ENCODE data around the gene SENP3.
A peak's percentile ranks its signal among the peaks of the same experiment; 100 is the strongest.
"Not testable (repeated sequence)": the region's sequence is repeated elsewhere in the genome, so short reads cannot be mapped to it uniquely, and the experiment has no call there.

SENP3 gene

DNA sequence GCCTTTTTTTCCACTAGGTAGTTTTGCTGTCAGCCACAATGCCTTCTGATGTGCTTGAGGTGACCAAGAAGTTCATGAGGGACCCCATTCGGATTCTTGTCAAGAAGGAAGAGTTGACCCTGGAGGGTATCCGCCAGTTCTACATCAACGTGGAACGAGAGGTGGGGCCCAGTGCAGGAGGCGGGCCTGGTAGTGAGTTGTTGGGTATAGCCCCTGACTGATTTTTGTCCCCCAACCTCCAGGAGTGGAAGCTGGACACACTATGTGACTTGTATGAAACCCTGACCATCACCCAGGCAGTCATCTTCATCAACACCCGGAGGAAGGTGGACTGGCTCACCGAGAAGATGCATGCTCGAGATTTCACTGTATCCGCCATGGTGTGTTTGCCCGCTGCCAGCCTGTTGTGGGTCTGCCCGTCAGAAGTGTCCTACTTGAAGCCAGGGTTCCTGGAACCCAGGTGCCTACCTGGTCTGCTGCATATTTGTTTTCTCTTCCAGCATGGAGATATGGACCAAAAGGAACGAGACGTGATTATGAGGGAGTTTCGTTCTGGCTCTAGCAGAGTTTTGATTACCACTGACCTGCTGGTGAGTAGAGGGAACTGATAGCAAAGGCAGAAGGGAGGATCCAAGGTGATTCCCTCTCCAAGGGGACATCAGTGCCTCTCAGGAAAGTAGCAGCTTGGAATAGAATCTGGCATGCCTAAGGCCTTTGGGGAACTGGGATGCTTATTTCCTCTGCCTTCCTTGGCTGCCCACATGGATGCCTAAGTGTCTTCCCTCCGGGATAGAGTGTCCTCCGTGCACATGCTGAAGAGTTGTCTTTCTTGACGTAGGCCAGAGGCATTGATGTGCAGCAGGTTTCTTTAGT is 15.8 kb downstream of the SENP3 start:
- DNase-seq, result no peak

DNA sequence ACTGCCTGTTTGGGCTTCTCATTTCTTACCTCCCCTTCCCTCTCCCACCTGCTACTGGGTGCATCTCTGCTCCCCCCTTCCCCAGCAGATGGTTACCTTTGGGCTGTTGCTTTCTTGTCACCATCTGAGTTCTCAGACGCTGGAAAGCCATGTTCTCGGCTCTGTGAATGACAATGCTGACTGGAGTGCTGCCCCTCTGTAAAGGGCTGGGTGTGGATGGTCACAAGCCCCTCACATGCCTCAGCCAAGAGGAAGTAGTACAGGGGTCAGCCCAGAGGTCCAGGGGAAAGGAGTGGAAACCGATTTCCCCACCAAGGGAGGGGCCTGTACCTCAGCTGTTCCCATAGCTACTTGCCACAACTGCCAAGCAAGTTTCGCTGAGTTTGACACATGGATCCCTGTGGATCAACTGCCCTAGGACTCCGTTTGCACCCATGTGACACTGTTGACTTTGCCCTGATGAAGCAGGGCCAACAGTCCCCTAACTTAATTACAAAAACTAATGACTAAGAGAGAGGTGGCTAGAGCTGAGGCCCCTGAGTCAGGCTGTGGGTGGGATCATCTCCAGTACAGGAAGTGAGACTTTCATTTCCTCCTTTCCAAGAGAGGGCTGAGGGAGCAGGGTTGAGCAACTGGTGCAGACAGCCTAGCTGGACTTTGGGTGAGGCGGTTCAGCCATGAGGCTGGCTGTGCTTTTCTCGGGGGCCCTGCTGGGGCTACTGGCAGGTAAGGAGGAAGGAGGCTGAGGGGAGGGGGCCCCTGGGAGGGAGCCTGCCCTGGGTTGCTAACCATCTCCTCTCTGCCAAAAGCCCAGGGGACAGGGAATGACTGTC is 17.5 kb downstream of the SENP3 start, which contains the start of gene CD68:
TSS of gene CD68 (plus strand) at position 638 of the 833 bp plus-strand sequence. CDS start at position 678, 40 bp downstream.
- DNase-seq, result peak; percentile 63

DNA sequence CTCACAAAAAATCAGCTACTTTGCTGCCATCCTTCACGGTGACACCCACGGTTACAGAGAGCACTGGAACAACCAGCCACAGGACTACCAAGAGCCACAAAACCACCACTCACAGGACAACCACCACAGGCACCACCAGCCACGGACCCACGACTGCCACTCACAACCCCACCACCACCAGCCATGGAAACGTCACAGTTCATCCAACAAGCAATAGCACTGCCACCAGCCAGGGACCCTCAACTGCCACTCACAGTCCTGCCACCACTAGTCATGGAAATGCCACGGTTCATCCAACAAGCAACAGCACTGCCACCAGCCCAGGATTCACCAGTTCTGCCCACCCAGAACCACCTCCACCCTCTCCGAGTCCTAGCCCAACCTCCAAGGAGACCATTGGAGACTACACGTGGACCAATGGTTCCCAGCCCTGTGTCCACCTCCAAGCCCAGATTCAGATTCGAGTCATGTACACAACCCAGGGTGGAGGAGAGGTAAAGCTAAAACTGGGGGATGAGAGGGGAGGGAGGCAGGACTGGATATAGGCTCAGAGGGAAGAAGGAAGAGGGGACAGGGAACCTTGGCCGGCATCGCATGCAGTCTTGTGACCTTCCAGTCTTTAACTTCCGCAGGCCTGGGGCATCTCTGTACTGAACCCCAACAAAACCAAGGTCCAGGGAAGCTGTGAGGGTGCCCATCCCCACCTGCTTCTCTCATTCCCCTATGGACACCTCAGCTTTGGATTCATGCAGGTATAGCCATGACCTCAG is 18.3 kb downstream of the SENP3 start:
- DNase-seq, result no peak

DNA sequence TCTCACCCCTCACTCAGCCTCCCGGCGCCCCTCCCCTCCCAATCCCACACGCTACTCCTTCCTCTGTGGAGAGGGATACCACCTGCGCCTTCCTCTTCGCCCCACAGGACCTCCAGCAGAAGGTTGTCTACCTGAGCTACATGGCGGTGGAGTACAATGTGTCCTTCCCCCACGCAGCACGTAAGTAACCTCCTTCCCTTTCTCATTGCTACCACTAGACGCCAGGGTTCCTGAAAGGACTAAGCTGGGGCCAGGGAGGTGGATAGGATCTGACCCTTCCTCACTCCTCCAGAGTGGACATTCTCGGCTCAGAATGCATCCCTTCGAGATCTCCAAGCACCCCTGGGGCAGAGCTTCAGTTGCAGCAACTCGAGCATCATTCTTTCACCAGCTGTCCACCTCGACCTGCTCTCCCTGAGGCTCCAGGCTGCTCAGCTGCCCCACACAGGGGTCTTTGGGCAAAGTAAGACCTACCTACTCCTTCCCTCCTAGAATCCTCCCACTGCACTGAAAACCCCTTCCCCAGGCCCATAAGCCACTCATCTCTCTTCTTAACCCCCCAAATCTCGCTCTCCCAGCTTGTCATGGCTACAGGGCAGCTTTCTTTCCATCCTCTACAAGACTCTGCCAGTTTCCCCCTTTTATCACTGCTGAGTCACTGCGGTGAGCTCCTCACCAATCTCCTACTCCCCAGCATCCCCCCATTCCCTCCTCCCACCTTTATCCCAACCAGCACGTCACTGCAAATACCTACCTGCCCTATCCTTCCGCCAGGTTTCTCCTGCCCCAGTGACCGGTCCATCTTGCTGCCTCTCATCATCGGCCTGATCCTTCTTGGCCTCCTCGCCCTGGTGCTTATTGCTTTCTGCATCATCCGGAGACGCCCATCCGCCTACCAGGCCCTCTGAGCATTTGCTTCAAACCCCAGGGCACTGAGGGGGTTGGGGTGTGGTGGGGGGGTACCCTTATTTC is 19.2 kb downstream of the SENP3 start:
- DNase-seq, result no peak

DNA sequence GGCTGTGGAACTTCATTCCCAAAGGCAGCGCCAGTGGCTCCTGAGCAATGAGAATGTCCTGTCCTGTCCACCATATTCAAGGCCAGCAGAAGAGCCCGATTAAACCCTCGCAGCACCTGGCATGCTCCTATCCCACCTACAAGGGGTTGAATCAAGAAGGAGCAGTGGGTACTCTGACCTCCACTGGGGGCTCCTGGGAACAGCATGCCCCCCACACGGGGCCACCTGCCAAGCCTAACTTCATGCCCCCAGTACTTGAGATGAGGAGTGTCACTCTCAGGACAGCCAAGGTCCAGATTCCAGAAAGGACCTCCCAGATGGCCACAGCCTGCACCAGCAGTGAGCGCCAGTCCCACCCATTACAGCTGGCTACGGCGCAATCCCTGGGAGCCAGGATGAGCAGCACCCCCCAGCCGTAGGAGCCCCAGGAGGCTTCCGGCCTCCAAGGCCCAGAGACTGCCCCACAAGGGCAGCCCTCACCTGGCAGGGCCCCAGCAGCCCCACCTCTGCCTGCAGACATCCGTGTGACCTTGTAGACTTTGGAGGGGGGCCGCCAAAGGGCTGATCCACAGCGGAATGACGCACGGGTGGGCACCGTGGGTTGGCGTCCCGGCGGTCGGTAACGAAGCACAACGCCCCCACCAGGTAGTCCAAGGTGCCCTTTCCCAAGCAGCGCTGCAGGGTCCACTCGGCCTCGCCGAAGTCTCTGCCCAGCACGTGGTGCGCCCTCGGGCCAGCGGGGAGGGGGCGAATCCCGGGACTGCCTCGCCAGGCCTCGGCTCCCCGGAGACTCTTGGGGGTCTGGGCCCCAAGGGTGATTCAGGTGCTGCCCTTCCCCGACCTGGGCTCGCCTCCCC is 20.9 kb downstream of the SENP3 start:
- no peak for DNase-seq

DNA sequence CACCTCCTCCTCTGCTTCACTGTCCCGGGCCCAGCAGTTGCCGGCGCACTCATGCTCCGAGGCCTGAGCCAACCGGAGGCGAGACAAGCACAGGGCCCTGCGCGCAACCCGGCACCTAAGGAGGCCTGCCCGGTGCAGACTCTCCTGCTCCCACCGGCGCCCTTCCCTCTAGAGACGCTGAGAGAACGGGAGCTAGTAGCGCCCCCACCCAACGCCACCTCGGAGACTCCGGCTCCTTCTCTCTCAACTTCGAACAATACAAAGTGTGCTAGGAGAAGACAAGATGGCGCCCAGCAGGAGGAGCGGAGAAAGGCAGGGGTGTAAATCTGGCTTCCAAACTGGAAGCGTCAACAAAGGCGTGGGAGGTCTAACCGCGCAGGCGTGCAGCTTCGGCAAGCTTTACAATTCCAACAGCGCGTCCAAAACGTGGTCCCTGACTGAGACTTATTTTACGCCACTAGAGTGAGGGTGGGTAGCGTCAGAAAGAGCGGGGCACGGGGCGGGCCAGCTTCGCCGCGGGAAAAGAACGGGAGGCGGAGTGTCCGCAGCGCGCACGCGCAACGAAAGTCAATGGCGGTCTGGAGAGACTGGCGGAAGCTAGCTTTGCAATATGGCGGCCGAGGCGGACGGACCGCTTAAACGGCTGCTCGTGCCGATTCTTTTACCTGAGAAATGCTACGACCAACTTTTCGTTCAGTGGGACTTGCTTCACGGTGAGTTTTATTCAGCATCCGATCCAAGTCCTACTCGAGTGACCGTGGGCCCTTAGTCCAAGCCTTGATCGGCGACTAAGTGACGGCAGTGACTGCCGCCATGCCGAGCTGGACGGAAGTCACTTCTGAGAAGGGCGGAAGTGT is 21.8 kb downstream of the SENP3 start, which contains the start of gene MPDU1:
TSS of gene MPDU1 (plus strand) at position 600 of the 857 bp plus-strand sequence. CDS start at position 611, 11 bp downstream.
- DNase-seq, result peak; percentile 99

DNA sequence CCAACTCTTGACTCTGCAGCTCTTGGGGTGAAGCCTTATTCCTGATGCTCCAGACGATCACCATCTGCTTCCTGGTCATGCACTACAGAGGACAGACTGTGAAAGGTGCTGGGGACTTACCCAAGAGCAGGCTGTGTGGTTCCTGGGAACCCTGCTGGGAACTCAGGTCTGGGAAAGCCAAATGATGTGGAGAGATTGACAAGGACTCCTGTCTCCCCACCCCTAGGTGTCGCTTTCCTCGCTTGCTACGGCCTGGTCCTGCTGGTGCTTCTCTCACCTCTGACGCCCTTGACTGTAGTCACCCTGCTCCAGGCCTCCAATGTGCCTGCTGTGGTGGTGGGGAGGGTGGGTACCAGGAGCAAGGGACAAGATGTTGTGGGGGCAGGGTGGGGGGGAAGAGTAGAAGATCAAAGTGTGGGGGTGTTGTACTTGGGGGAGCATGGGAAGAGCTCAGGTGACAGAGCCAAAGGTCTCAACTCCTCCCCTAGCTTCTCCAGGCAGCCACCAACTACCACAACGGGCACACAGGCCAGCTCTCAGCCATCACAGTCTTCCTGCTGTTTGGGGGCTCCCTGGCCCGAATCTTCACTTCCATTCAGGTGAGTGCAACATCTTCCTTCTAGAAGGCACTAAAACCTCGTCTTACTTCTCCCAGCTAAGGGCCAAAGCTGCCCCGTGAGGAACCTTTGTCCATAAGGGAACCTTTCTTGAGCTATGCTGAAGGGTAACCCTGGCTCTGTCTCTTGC is 25.1 kb downstream of the SENP3 start:
- no peak for DNase-seq

DNA sequence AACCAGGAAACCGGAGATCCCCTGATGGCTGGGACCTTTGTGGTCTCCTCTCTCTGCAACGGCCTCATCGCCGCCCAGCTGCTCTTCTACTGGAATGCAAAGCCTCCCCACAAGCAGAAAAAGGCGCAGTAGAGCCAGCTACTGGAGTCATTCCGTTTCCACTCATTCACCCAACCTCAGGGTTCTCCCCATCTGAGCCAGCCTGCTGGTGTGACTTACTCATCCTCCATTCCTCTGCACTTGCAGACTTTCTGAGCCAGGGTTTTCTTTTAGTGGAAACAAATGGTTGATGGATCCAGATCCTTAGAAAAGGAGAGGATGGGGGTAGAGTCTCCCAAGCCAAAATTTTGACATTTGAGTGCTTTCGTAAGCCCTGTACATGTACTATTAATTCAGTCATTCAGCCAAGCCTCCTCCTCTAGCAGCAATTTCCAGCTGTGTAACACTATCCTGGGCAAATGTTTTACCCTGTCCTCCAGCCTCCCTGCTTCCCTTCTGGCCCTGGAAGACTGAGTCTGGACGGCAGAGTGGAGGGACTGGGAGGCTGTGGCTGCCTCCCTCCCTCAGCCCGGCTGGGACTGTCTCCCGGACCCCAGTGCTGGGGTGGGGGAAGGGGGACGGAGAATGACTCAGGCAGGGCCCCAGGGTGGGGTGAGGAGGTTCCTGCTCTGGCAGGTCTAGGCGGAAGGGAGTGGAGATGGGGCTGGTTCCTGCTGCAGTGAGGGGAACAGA is 25.9 kb downstream of the SENP3 start:
- no peak for DNase-seq

DNA sequence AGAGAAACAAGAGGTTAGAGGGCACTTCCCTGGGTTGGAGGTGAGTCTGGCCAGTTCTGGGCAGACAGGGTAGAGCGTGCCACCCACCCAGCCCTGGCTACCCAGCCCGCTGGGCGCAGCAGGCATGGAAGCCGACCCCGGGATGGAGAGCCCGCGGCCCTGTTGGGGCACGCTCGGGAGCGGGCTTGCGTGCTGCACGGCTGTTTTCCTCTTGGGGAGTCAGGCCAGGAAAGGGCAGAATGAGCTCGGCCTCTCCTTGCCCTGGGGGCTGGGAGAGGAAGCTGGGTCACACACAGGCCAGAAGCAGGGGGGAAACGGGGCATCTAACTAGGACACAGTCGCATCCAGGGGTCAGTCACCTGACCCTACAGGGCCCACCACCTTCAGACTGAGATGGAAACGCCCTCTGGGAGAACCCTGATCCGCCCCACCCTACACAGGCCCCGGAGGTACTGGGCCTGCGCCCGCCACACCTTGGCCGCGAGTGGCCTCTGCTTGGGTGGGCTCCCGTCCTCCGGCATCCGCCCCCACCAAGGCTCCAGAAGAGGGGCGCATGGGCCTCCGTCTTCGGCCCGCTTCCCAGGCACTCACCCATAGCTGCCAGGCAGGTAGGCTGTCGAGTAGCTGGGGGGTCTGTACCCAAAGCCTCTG is 27.0 kb downstream of the SENP3 start:
- no peak for DNase-seq

DNA sequence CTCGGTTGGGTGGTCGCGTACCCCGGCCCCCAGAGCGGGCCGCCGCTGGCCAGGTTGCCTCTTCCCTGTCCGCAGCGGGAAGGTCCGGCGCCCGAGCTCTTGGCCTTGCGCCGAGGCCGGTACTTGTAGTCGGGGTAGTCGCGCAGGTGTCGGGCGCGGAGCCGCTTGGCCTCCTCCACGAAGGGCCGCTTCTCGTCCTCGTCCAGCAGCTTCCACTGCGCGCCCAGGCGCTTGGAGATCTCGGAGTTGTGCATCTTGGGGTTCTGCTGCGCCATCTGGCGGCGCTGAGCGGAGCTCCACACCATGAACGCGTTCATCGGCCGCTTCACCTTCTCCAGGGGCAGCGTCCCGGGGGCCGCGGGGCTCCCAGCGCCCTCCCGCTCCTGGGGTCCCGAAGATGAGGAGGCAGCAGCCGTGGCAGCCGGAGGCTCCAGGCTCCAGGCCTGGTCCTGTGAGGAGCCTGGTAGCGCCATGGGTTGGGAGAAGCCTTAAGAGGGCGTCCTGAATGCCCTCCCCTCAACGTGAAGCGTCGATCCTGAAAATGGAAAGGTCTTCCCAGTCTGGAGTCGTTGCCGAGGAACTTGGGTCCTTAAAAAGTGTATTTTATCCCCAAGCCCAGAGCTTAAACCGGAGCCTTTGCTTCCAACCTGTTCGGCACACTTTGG is 27.6 kb downstream of the SENP3 start:
- DNase-seq, result peak; percentile 82

DNA sequence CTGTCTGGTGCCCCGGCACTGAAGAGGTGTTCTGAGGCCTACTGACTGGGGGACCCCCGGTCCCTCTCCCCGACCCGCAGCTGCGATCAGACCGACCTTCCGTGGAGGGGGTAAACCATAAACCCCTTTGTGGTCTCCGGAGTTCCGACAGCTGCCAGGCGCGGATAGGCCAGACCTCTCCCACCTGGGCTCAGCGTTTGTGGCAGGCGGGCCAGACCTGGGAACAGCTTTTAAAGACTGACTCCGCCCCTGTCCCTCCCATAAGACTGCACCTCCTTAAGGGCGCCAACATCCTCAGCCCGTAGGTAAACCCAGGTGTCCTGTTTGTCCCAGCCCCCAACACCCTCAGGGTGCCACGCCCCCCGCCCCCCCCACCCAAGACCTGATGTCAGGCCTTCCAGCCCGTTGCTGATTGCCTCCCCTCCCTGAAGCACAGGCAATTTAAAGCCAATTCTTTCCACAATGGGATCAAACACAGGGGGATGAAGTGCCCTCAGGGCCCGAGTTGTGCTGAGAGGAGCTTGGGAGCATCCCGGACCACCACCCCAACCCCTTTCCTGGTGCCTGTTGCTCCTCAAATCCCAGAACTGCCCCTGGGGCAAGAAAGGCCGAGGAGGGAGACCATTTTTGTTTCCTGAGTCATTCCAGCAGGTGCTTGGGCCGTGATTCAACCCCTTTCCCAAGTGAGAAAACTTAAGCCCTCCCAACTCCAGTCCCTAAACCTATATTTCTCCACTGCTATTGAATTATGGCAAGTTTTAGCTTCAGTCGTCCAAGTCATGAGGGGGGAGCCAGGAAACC is 28.4 kb downstream of the SENP3 start, which contains the start of gene SOX15:
TSS of gene SOX15 (minus strand) at position 204 of the 801 bp plus-strand sequence. CDS start 418 bp downstream, outside the sequence.
- DNase-seq, result no peak

DNA sequence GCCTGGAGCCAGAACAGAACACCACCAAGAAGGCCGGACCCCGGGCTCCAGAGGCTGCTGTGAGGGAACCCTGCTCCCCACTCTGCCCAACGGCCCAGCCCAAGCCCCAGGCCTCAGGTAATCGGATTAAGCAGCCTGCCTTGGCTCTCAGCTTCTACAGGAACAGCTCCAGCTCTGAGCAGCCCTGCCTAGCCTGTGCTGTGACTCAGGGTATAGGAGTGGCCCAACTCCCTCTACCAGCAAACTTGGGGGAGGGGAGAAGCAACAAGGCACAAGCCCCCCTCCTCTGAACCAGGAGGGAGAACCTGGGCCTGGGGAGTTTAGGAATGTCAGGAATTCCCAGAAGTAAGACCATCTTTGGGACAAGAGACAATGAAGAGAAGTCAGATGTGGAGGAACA is 29.0 kb downstream of the SENP3 start:
- DNase-seq, result no peak

DNA sequence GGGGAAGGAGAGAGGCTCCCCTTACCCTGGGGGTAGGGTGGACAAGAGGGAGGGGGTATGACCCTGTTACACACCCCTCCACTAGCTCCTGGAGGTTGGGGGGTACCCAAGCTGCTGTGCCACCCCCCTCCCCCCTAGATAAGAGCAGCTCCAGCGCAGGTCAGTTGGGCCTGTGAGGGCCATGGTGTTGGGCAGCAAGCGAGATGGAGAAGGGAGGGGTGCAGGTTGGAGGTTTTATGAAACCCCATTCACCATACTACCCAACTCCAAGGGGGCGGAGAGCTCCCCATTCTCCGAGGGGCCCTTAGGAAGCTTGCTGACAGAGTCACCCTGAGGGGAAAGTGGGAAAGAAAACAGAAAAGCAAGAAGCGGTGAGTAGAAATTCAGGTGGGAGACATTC is 29.9 kb downstream of the SENP3 start:
- no peak for DNase-seq

DNA sequence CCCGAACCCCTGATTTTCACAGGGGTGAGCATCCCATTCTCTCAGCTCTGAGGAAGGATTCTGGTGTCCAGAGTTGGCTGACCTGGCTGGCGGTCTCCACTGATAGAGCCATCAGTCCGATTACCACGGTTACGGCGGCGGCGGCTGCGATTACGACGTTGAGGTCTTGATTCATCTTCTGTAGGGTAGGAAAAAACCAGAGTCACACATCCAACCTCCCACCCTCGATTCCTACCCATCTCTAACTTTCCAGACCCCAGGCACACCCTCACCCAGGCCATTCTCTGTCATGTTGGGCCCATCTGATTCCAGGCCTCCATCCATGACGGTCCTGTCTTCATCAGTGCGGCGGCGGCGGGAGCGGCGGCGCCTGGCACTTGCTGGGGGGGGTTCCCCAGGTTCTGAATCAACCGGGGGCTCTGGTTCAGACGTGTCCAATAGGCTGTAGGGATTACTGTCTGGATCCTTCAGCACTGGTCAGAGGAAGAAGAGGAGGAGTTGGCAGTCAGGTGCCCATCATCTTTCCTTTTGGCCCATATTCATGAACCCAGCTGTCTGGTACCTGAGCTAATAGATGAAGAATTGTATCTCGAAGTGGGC is 30.8 kb downstream of the SENP3 start:
- DNase-seq, result no peak

DNA sequence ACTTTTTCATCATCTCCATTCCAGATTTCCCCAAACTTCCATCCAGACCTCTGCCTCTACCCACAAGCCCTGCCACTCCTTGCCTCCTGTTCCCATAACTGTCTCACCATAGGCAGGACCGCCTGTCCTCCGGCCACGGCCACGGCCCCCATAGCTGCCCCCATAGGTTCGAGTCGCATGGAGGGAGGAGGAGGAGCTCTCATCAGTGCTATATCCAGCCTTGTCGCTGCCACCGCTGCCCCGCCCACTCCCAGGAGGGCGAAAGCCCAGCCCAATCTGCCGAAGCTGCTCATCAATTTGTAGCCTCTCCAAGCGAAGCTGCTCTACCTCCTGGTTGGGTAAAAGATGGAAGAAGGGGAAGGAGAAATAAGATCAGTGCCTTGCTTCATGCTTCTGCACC is 31.6 kb downstream of the SENP3 start:
- no peak for DNase-seq

DNA sequence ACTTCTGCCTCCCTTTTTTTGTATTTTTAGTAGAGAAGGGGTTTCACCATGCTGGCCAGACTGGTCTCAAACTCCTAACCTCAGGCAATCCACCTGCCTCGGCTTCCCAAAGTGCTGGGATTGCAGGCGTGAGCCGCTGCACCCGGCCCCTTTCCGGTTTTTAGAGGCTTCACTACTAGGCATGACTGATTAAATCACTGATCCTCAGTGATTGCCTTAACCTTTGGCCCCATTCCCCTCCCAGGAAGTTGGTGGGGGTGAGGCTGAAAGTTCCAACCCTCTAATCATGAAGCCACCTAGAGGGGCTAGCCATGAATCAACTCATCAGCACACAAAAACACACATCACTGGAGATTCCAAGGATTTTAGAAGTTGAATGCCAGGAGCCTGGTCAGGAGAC is 35.8 kb downstream of the SENP3 start:
- DNase-seq, result not testable (repeated sequence)
